Bronchial epithelial cell (primary cell): ENCODE measurements around the gene RALGDS. TPM values are rescaled to one million over a fixed set of nuclear protein-coding genes. Genes with fewer than 3 reads are reported as not detected.
"Not testable (repeated sequence)": the region's sequence is repeated elsewhere in the genome, so short reads cannot be mapped to it uniquely, and the experiment has no call there.

ENCODE experiments used
- DNase-seq: peaks from one replicate; pipeline ENCODE4 v3.0.0-alpha.2; 2010; ENCODE audit warnings: low read depth
- FAIRE-seq: peaks from 2 replicates; lab custom pipeline; 2011; peaks lifted over from hg19 to GRCh38; lab: Jason Lieb, UNC
- H3K27me3 ChIP-seq: 2 replicates; pipeline ENCODE4 v1.5.1; 2011; ENCODE audit warnings: low read length; ENCODE audit not compliant: control insufficient read depth, insufficient read depth
- H3K36me3 ChIP-seq: 2 replicates; pipeline ENCODE4 v1.5.1; 2011; ENCODE audit warnings: low read length; ENCODE audit not compliant: control insufficient read depth, insufficient read depth
- H3K4me3 ChIP-seq: 2 replicates; pipeline ENCODE4 v1.5.1; 2011; ENCODE audit warnings: mild to moderate bottlenecking, low read depth, low read length, control low read depth
- CTCF ChIP-seq: IDR thresholded peaks from 2 replicates; pipeline ENCODE4 v1.5.1; 2011; ENCODE audit warnings: mild to moderate bottlenecking, moderate library complexity, low read length, control low read depth, inconsistent platforms; ENCODE audit not compliant: insufficient read depth, severe bottlenecking
- total RNA-seq: library from RNA; depleted of rRNA; stranded (reverse); fragments of >200 nt; gene quantifications from 2 replicates; pipeline ENCODE4 v1.2.1, GENCODE V29; 2014

RALGDS gene
- total RNA-seq, 1 donor from 2014 or later, result 18.7 TPM

DNA sequence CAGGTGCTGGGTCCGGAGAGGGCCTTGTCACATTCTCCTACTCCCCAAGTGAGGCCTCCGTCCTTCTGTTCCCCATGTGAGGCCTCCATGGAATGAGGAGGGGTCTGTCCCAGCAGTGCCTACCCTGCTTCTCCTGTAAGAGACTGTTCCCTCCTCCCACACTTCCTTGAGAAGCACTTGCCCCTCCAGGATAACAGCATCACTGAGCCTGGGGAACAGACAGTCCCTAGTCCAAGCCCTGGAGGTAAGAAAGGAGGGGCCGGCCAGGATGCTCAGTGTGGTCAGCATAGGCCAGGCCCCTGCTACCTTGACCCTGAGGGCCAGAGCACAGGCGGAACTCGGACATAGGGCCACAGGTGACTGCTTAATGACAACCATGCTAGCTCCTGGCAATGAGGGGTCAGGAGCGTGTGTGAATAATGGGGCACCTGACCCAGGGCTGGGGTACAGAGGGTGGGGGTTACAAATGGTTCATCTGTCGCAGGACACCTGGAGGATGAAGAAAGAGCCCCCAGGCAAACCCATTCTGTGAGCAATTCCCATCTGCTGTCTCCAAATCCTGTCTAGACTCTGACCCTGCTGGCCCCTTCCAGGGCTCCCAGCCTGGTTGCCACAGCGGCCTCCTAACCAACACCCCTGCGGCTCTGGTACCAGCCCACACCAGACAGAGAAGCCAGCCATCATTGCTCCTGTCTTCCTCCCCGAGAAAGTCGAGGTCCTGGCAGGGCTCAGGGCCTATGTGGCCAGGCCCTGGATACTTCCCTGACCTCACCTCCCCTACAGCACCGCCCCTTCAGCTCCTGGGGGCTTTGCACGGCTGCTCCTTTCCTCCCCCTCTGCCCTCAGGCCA is 20.3 kb downstream of the RALGDS start:
- Histone ChIP-seq H3K27me3 (no peaks in the 10 kb centered on the region), H3K4me3 (no peak overlapping the region), H3K36me3 (peaks cover 59% of the 10 kb centered on the region)
- no peak for FAIRE-seq
- no peak for TF ChIP-seq CTCF
- DNase-seq, result no peak

DNA sequence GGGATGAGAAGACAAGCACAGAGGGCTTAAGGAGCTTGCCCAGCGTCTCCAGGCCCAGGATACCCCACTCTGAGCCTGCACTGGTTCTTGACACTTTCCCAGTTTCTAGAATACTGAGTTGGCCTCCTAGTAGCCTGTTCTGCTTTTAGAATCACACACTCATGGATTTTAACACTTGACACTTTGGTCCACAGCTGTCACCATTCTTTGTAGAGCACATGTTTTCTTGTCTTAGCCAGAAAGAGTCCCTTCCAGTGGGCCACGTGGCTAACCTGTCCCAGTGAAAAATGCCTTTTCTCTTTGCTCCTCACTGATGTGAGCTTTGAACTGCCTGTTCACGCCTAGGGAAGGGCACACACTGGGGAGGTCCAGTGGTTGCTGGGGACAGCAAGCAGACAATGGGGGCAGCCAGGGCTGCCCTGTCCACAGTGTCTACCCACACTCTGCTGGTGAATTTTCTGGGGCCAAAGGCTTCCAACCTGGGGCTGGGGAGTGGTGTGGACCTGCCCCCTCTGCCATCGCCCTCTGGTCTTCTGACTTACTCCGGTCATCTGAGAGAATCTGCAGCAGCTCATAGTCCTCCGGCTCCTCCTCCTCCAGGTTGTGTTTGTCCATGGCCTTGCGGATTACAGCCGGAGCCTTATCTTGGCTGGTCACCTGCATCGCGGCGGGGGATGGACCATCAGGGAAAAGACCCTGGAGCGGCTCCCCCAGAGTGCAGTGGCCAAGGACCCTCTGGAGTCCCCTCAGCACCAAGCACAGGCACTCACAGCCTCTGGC is 21.1 kb downstream of the RALGDS start:
- H3K4me3 ChIP-seq, result no peak overlapping the region
- H3K27me3 ChIP-seq, result no peaks in the 10 kb centered on the region
- no peak for TF ChIP-seq CTCF
- DNase-seq, result no peak
- FAIRE-seq, result no peak
- H3K36me3 ChIP-seq, result peaks cover 53% of the 10 kb centered on the region

GRCh38 chr9:133098871-133099270 is 22.2 kb downstream of the RALGDS start:
- FAIRE-seq, result no peak
- no peak for TF ChIP-seq CTCF
- Histone ChIP-seq H3K27me3 (no peaks in the 10 kb centered on the region), H3K36me3 (peaks cover 50% of the 10 kb centered on the region), H3K4me3 (no peak overlapping the region)
- no peak for DNase-seq

- no peak for TF ChIP-seq CTCF
- no peak for FAIRE-seq
Observed at GRCh38 chr9:133098104-133098754, 22.8 kb downstream of the RALGDS start.

GRCh38 chr9:133094842-133095393 is 26.1 kb downstream of the RALGDS start:
- FAIRE-seq (no peak), DNase-seq (no peak)
- H3K4me3 ChIP-seq, result no peak overlapping the region
- H3K27me3 ChIP-seq, result no peaks in the 10 kb centered on the region
- peaks cover 20% of the 10 kb centered on the region for H3K36me3 ChIP-seq
- no peak for TF ChIP-seq CTCF

More at GRCh38 chr9:133098104-133098754, 22.8 kb downstream of the RALGDS start:
- Histone ChIP-seq H3K36me3 (peaks cover 47% of the 10 kb centered on the region), H3K27me3 (no peaks in the 10 kb centered on the region), H3K4me3 (no peak overlapping the region)
- no peak for DNase-seq

DNA sequence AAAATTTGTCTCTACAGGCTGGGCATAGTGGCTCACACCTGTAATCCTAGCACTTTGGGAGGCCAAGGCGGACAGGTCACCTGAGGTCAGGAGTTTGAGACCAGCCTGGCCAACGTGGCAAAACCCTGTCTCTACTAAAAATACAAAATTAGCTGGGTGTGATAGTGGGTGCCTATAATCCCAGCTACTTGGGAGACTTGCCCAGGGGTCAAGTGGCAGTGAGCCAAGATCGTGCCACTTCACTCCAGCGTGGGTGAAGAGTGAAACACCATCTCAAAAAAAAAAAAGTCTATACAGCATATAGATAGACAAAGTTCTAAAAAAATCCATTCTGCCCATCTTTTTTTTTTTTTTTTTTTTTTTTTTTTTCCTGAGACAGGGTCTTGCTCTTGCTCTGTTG is 26.7 kb downstream of the RALGDS start:
- FAIRE-seq, H3K4me3 ChIP-seq, DNase-seq, H3K27me3 ChIP-seq: not testable (repeated sequence)
- H3K36me3 ChIP-seq, result peaks cover 16% of the 10 kb centered on the region
